HG02571 (cell line): ENCODE measurements around the gene FHIT.
"Not testable (repeated sequence)": the region's sequence is repeated elsewhere in the genome, so short reads cannot be mapped to it uniquely, and the experiment has no call there.

Source experiments
- ATAC-seq: cut with Tn5 transposase; IDR thresholded peaks from one replicate; pipeline ENCODE4 v1.9.1; 2021; ENCODE audit warnings: mild to moderate bottlenecking, moderate library complexity; ENCODE audit not compliant: unreplicated experiment

The FHIT gene

GRCh38 chr3:61008153-61008997 lies 242.9 kb downstream of the FHIT start:
- no peak for ATAC-seq

DNA sequence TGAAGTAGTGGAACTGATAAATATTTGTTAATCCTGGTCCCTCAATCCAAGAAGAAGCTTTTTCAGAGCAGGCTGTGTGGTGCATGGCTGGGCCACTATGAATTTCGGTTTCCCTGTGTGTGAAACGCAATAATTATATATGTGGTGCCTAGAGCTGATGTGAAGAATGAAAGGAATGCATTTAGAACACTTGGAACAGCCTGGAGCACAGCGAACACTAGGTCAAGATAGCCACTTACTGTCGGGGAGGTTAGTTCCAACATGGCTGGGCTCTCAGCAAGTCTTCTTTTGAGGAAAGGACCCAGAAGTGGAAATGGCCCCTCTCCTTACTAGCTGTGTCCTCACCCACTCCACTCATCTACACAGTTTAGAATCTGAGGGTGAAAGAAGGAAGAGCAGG lies 245.7 kb downstream of the FHIT start:
- no peak for ATAC-seq

GRCh38 chr3:60998858-60999257 lies 252.4 kb downstream of the FHIT start:
- no peak for ATAC-seq

DNA sequence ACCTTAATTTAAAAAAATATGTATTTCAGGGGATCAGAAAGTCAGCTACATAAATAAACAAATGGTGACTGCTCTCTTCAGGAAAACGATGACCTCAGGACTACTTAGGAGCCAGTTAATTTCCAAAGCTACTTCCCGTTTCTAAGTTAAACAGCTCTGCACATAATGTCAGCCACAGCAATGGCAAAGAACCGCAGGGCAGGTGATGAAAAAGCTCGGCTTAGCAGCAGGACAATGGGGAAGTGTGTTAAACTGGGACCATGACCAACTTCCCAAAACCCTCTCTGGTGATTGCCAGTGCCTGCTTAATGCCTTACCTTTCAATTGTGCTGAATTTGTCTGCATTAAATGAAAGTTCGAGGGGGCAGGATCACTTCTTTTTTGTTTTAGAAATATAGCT lies 258.9 kb downstream of the FHIT start:
- no peak for ATAC-seq

- no peak for ATAC-seq
These were observed 260.9 kb downstream of the FHIT start for GRCh38 chr3:60990442-60990730.

GRCh38 chr3:60989626-60990441 lies 261.4 kb downstream of the FHIT start:
- no peak for ATAC-seq

DNA sequence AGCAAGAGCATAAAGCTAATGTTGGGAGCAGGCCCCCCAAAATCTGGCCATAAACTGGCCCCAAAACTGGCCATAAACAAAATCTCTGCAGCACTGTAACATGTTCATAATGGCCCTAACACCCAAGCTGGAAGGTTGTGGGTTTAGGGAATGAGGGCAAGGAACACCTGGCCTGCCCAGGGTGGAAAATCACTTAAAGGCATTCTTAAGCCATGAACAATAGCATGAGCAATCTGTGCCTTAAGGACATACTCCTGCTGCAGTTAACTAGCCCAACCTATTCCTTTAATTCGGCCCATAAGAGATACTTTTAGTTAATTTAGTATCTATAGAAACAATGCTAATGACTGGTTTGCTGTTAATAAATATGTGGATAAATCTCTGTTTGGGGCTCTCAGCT lies 264.1 kb downstream of the FHIT start:
- not testable (repeated sequence) for ATAC-seq

- ATAC-seq = no peak
These were observed 264.7 kb downstream of the FHIT start for GRCh38 chr3:60986552-60986951.

- ATAC-seq = no peak
These were observed 267.3 kb downstream of the FHIT start for GRCh38 chr3:60983906-60984305.

GRCh38 chr3:60980342-60980692 lies 270.9 kb downstream of the FHIT start:
- no peak for ATAC-seq

DNA sequence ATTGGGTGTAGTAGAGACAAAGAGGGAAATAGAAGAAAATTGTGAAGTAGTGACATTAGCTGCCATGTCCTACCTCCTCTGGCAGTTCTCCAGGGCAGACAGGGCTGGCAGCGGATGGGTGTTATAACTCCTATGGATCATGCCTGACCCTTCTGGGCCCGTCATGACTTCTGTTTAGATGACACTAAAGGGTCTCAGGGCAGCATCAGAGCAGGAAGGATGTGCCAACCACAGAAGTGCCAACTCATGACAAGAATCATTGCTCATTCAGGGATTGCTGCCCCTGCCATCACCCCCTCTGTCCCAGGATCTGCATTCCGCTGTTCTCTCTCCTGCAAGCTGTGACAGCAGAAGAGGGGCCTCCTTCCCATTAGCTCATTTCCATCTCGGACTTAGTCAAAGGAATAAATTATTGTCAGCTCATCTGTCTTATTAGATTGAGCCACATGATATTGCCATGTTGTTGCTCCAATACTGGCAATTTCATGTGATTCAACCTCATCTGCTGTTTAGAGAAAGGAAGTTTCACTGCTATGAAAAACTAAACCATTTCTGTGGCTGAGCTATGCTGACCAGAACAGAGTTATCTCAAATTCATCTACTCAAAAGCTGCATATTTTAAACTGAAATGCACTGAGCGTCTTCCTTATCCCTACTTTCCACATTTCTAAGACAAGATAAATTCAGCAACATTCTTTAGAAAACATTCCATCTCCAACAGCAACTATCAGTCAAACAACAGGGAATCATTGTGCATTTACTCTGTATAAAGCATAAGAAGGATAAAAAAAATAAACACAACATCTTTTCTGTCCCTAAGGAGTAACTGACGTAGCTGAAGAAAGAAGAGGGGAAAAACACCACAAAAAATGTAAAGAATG lies 271.6 kb downstream of the FHIT start:
- no peak for ATAC-seq

DNA sequence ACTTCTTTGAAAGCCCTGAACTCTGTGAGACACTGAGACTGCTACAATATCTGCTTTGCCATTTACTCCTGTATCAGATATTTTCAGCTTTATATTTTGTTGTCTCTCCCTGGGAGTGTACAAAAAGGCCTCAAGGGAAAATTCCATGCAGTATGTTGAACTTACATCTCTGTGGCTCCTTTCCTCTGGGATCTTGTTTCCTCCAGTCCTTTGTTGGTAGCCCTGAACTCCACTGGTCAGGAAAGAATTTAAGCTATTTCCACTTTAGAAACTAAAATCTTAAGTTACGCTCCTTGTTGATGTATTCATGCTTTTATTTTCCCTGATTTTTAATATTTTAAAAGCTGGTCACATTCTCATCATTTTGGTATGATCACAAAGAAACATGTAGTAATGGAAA lies 277.9 kb downstream of the FHIT start:
- no peak for ATAC-seq

DNA sequence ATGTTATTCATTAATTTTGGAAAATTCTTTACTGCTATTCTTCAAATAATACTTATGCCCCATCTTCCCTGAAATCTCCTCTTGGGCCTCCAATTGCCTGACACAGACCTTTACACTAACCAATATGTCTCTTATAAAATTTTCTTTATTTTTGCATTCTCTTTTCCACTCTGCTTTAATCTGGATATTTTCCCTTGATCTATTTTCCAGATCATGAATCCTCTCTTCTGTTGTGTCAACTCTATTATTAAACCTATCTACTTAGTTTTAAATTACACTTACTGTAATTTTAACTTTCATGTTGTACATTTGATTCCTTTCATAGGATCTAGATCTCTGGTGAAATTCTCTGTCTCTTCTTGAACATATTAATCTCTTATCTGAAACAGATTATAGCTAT lies 278.7 kb downstream of the FHIT start:
- no peak for ATAC-seq

- ATAC-seq = no peak
These were observed 280.4 kb downstream of the FHIT start for GRCh38 chr3:60970850-60971249.

- ATAC-seq = no peak
These were observed 284.1 kb downstream of the FHIT start for GRCh38 chr3:60967141-60967540.

GRCh38 chr3:60957541-60957940 lies 293.7 kb downstream of the FHIT start:
- ATAC-seq = no peak

DNA sequence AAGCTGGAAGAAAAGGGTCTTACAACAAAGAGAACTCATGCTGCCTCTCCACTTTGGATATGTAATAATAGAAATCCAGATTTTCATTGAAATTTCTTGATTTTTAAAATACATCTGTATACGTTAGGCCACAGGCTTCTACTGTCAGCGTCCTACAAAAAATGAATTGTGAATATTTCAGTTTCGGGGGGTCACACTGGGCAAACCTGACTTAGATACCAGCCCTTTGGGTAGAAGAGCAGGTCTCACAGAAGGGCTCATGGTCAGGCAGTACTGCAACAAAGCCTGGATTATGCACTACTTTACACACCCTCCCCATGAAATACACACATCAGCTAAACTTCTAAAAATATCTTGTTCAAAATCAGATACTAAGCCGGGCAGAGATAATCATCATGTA lies 294.5 kb downstream of the FHIT start:
- no peak for ATAC-seq

DNA sequence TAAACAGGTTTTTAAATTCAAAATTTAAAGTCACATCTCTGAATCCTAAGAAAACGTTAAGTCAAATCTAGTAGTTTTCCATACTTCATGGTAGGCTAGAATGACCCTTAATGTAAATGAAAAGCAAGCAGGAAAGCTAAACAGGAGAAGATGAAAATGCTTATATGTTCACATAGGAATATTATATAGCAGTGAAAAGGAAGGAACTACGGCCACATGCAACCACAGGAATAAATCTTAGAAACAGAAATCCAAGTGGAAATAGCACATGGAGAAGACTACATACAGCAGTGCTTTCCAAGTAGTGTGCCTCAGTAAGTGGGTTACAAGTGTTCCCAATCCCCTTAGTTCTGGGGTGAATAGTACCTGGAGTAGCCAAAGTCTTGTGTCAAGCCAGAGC lies 296.2 kb downstream of the FHIT start:
- no peak for ATAC-seq

DNA sequence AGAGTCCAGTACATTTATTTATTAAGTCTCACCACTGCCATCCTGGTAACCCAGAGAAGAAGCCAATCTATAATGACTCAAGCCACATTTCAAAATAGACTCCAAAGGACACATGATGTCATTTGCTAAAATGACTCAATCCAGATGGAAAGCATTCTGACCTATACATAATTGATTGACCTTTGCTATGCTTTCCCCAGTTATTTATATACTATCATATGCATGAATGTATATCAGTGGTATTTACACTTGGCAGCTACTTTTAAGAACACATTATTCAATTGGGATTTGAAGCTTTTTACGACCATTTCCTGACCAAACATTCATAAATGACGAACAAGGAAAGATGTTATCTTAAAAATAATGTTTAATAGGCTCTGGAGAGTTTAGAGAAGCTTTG lies 297.2 kb downstream of the FHIT start:
- ATAC-seq = no peak

DNA sequence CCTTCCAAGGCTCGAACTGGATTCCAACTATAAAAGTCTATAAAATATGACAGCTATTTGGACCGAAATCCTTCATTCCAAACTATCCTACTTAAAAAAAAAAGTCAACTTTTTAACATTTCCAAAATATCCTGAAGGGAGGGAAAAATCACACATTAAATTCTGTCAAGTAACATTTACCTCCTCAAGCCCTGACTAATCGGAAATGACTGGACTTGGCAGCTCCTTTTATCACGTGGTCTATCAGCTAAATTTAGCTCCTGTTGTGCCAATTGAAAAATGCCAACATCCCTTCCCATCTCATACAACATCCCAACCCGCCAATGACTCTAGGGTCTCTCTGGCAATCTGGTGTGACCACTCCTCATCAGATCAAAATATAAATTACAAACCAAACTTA lies 297.9 kb downstream of the FHIT start:
- ATAC-seq = no peak

- no peak for ATAC-seq
These were observed 299.2 kb downstream of the FHIT start for GRCh38 chr3:60952055-60952454.

- ATAC-seq = no peak
These were observed 302.1 kb downstream of the FHIT start for GRCh38 chr3:60949146-60949545.
